Panc1 (cell line): Measurements from ENCODE around the gene EPN1. TPM values are rescaled to one million over a fixed set of nuclear protein-coding genes. Genes with fewer than 3 reads are reported as not detected.
A peak's percentile ranks its signal among the peaks of the same experiment; 100 is the strongest.

Source experiments
- ATAC-seq: fragments of 200-7000 bp; cut with Tn5 transposase; 2 replicates; pipeline ENCODE4 v1.9.1; 2020; ENCODE audit warnings: mild to moderate bottlenecking, moderate library complexity
- BruUV-seq: library from RNA; stranded (reverse); fragments of 400-500 nt; replicated peaks from 2 replicates; lab custom pipeline; 2021; lab: Mats Ljungman, UMichigan
- CTCF ChIA-PET: fragments of 300-600 bp; sonication (Branson Sonifier 250); formaldehyde crosslinking; loops from one replicate; lab custom pipeline; 2022; ENCODE audit warnings: antibody characterized with exemption; lab: Charles Lee
- POLR2A ChIA-PET: fragments of 300-600 bp; sonication (Branson Sonifier 250); formaldehyde crosslinking; loops from one replicate; lab custom pipeline; 2022; ENCODE audit warnings: antibody characterized with exemption; lab: Charles Lee
- DNase-seq: peaks from one replicate; pipeline ENCODE4 v3.0.0-alpha.2; 2010; ENCODE audit warnings: low read depth, low spot score
- H3K27ac ChIP-seq: 2 replicates; pipeline ENCODE4 v1.5.1; 2011; ENCODE audit warnings: mild to moderate bottlenecking, low read length, inconsistent platforms
- H3K27me3 ChIP-seq: fragments of 200-500 bp; sonication (Bioruptor generic); 2 replicates; pipeline ENCODE4 v1.6.0; 2014; ENCODE audit warnings: low read length, inconsistent platforms; ENCODE audit not compliant: control insufficient read depth, insufficient read depth
- H3K36me3 ChIP-seq: fragments of 200-500 bp; sonication (Bioruptor generic); 2 replicates; pipeline ENCODE4 v1.5.1; 2014; ENCODE audit warnings: inconsistent platforms, mild to moderate bottlenecking, low read length, moderate library complexity; ENCODE audit not compliant: control insufficient read depth, insufficient read depth
- H3K4me1 ChIP-seq: 2 replicates; pipeline ENCODE4 v1.5.1; 2011; ENCODE audit warnings: inconsistent platforms, mild to moderate bottlenecking, low read length, moderate library complexity; ENCODE audit not compliant: control insufficient read depth, insufficient read depth
- H3K4me3 ChIP-seq, 2 experiments: 2 replicates each; pipeline ENCODE4 v1.5.1; 2011 to 2012; ENCODE audit warnings: low read depth in 2 of 2, low read length in 2 of 2, mild to moderate bottlenecking in 2 of 2, inconsistent platforms in 1 of 2, moderate library complexity in 1 of 2
- H3K9me3 ChIP-seq: fragments of 200-500 bp; sonication (Bioruptor generic); 2 replicates; pipeline ENCODE4 v1.5.1; 2014; ENCODE audit warnings: low read depth, mild to moderate bottlenecking, inconsistent platforms, low read length, moderate library complexity; ENCODE audit not compliant: control insufficient read depth, insufficient read depth
- CTCF ChIP-seq: fragments of 450-650 bp; IDR thresholded peaks from 2 replicates; pipeline ENCODE4 v1.5.1; 2017; ENCODE audit warnings: mild to moderate bottlenecking
- REST ChIP-seq, 2 experiments: IDR thresholded peaks; 2 replicates each; pipeline ENCODE4 v1.6.1; 2011 to 2012; ENCODE audit warnings: low read depth in 2 of 2, control low read depth in 1 of 2, low read length in 1 of 2, mild to moderate bottlenecking in 1 of 2, moderate library complexity in 1 of 2; ENCODE audit not compliant: insufficient read depth in 1 of 2
- SIN3A ChIP-seq: IDR thresholded peaks from 2 replicates; pipeline ENCODE4 v1.6.1; 2012; ENCODE audit warnings: low read depth, mild to moderate bottlenecking, low read length, moderate library complexity, borderline replicate concordance; ENCODE audit not compliant: insufficient read depth
- TCF7L2 ChIP-seq: IDR thresholded peaks from 2 replicates; pipeline ENCODE4 v1.6.1; 2011; ENCODE audit warnings: mild to moderate bottlenecking, low read depth, low read length, inconsistent platforms
- in situ Hi-C: cut with HindIII; loops from 2 replicates; pipeline ENCODE4 v1.10.0; 2016; ENCODE audit warnings: low sequenced_read_pairs, low pct_unique_long_range_greater_than_20kb
- intact Hi-C: fragments of 100-400 bp; cut with micrococcal nuclease; formaldehyde crosslinking; loops from one replicate; pipeline ENCODE4 v1.10.0; 2022; ENCODE audit not compliant: unreplicated experiment
- total RNA-seq: library from RNA; stranded (reverse); gene quantifications from one replicate; pipeline ENCODE4 v1.2.1, GENCODE V29; 2021; ENCODE audit not compliant: unreplicated experiment

The EPN1 gene
- total RNA-seq, 1 experiment from 2014 or later: 361 TPM

- Histone ChIP-seq H3K27ac (no peak overlapping the region), H3K27me3 (no peaks in the 10 kb centered on the region), H3K4me3 (no peak overlapping the region), H3K36me3 (peaks cover 10% of the 10 kb centered on the region; the same call in 1 of the 2 replicates), H3K9me3 (no peaks in the 10 kb centered on the region), H3K4me1 (peaks cover 20% of the 10 kb centered on the region)
- in situ Hi-C loops: no loop called here
- TF ChIP-seq SIN3A (no peak), TCF7L2 (no peak), REST (IDR thresholded peaks at IDR 0.05; ENCODE audit: insufficient read depth in 1 of 2, low read depth in 2 of 2, low read length in 1 of 2) (no peak), CTCF (no peak)
- CTCF ChIA-PET: no interaction called here
- ATAC-seq (no peak), DNase-seq (no peak)
- POLR2A ChIA-PET: no interaction called here
- BruUV-seq: no TSS peak
- intact Hi-C loops: no loop called here
These were observed 23.8 kb upstream of the EPN1 start for GRCh38 chr19:55651236-55651635.

- no peaks in the 10 kb centered on the region for H3K9me3 ChIP-seq
- TF ChIP-seq SIN3A: no peak
- TF ChIP-seq REST (IDR thresholded peaks at IDR 0.05; ENCODE audit: insufficient read depth in 1 of 2, low read depth in 2 of 2, low read length in 1 of 2): no peak
- intact Hi-C loops (no loop called here), in situ Hi-C loops (no loop called here)
- no peaks in the 10 kb centered on the region for H3K27me3 ChIP-seq
- ATAC-seq (no peak), DNase-seq (no peak)
- H3K4me3 ChIP-seq: no peak overlapping the region
- CTCF ChIA-PET: interaction anchor here (0.6 to 1.8 kb wide), 6 partner anchors 13 to 567 kb away, joined by 4 to 10 read pairs (median 7); no protein-coding TSS in a partner anchor
- POLR2A ChIA-PET: no interaction called here
- peak overlapping the region; percentile 99 for H3K27ac ChIP-seq
- peaks cover 16% of the 10 kb centered on the region for H3K36me3 ChIP-seq
- peaks cover 15% of the 10 kb centered on the region for H3K4me1 ChIP-seq
- BruUV-seq: no TSS peak
These were observed 22.5 kb upstream of the EPN1 start for GRCh38 chr19:55652311-55653128.
